Measurements from ENCODE around the gene HOXB4. TPM values are rescaled to one million over a fixed set of nuclear protein-coding genes. Genes with fewer than 3 reads are reported as not detected.
A peak's percentile ranks its signal among the peaks of the same experiment; 100 is the strongest.

Gene HOXB4
- total RNA-seq, 1 donor from 2014 or later: 39.2 TPM

DNA sequence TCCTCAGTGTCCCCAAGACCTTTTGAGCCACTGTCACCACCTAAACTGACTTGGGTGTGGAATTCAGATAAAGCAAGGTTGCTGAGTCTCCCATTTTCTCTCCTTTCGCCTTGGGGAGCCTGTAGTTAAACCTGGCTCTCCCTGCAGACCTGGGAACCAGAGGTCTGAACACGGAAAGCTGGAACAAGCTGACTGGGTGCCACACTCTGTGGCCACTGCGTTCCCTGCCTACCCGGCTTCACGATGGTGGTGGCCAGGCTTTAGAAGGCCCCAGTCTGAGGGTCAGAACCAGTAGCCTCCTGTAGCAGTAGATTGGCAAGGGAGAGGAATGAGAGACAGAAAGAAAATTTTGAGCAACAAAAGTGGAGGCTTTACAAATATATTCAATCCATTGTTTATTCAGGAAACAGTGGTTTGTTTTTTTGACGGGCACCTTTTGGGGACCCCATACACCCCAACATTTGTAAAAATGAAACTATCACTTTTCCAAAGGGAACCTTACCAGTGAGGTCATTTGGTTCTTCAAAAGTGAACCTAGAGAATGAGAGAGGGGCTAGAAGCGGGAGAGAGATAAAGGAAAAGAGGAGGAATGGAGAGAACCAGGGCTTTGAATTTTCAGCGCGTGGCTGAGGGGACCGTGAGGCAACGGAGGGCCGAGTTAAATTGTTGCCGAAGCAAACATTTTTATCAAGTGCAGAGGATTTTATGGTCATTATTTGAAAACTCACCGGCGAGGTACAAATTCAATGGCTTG is 38.7 kb upstream of the HOXB4 start:
- TF ChIP-seq, protein P1, sequence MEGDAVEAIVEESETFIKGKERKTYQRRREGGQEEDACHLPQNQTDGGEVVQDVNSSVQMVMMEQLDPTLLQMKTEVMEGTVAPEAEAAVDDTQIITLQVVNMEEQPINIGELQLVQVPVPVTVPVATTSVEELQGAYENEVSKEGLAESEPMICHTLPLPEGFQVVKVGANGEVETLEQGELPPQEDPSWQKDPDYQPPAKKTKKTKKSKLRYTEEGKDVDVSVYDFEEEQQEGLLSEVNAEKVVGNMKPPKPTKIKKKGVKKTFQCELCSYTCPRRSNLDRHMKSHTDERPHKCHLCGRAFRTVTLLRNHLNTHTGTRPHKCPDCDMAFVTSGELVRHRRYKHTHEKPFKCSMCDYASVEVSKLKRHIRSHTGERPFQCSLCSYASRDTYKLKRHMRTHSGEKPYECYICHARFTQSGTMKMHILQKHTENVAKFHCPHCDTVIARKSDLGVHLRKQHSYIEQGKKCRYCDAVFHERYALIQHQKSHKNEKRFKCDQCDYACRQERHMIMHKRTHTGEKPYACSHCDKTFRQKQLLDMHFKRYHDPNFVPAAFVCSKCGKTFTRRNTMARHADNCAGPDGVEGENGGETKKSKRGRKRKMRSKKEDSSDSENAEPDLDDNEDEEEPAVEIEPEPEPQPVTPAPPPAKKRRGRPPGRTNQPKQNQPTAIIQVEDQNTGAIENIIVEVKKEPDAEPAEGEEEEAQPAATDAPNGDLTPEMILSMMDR (IDR thresholded peaks at IDR 0.05; ENCODE audit: unreplicated experiment): no peak
- peak overlapping the region; percentile 75 for H3K27ac Mint-ChIP-seq
- peaks cover 12% of the 10 kb centered on the region for H3K36me3 Mint-ChIP-seq
- peaks cover 45% of the 10 kb centered on the region for H3K27me3 Mint-ChIP-seq (ENCODE audit: low read depth)
- peaks cover 69% of the 10 kb centered on the region for H3K4me1 Mint-ChIP-seq
- no peak for DNase-seq (ENCODE audit: low spot score in 2 of 2, unreplicated experiment in 2 of 2)
- H3K9me3 Mint-ChIP-seq: no peaks in the 10 kb centered on the region
- peak overlapping the region; percentile 69 for H3K4me3 Mint-ChIP-seq

DNA sequence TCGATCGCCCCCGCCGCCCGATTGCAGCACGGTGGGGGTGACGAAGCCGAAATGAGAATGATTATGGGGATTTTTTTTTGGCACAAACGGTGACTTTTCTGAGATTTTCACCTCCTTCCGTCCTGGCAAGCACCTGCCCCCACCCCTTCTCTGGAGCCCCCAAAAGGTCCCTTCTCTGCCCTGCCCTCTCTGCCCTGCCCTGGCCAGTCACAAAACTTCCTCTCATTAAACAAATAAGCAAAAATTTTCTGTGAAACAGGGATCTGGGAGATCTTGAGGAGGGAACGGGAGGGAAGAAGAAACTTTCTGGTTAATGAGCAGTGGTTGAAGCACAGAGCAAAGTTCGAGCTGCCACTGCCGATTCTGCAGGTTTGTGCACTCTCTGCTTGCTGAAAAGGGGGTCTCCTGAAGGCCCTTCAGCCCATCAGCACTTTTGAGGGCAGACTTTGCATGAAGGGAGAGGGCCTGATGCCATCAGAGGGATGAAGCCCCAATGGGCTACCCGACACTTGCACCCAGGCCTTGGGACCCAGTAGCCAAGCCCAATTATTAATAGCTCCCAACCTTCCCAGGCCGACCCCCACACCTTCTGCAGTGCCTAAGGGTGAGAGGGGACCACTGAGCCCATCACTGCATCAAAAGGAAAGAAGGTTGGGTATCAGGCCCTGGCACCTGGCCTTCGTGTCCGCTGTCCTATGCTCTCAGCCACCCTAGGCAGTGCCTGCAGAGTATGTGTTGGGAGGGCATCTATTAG is 38.0 kb upstream of the HOXB4 start:
- TF ChIP-seq, protein P1 (IDR thresholded peaks at IDR 0.05; ENCODE audit: unreplicated experiment): no peak
- Mint-ChIP-seq H3K27me3 (ENCODE audit: low read depth) (peaks cover 37% of the 10 kb centered on the region), H3K4me1 (peaks cover 69% of the 10 kb centered on the region), H3K36me3 (peaks cover 7% of the 10 kb centered on the region), H3K27ac (peak overlapping the region; percentile 99), H3K4me3 (peak overlapping the region; percentile 91), H3K9me3 (no peaks in the 10 kb centered on the region)
- DNase-seq (ENCODE audit: low spot score in 2 of 2, unreplicated experiment in 2 of 2): no peak

DNA sequence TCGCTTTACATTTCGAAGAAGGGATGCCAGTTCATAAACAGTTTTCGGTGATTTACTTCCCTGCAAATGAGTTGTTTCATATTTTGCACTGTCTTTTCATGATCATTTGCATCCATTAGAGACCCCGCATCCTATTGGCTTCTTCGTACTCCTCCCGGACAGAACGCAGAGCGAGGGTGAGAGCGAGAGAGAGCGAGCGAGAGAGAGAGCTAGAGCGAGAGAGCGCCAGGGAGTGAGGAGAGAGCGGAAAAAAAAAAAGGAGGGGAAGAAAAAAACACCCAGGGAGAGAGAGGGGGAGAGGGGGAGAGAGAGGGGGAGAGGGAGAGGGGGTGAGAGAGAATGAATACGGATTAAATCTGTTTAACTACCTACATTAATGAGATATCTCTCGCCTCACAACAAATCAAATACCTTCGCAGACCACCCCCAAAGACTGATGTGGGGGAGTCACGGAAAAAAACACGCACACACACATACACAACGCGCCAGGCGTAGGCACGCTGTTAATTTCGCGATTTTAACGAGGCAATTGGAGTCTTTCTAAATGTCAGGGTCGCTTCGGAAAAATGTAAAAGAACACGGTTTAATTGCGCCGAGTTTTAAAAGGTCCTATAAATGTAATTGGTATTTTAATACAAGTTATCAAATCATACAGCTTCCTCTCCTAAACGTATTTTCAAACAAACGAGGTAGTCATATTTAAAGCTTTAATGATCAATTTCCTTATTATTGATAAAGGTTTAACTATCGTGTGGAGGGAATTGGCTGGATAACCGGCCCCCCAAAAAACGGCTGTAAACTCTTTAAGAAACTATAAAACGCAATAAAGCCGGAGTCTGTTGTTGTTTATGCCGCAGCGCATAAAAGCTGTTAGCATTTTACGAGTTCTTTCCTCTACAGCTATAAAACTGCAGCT is 37.2 kb upstream of the HOXB4 start, which contains the start of gene HOXB8:
Gene HOXB8 (minus strand): TSS at position 246 of the 916 bp plus-strand sequence. CDS start 588 bp downstream, outside the sequence.
- Mint-ChIP-seq H3K27ac (peak within 1 kb of the TSS; percentile 99), H3K4me1 (peaks cover 64% of the 10 kb centered on the region), H3K27me3 (ENCODE audit: low read depth) (peaks cover 29% of the 10 kb centered on the region), H3K4me3 (peak within 1 kb of the TSS; percentile 91), H3K9me3 (no peaks in the 10 kb centered on the region), H3K36me3 (peaks cover 4% of the 10 kb centered on the region)
- TF ChIP-seq, protein P1 (IDR thresholded peaks at IDR 0.05; ENCODE audit: unreplicated experiment): no peak
- no peak for DNase-seq (ENCODE audit: low spot score in 2 of 2, unreplicated experiment in 2 of 2)

DNA sequence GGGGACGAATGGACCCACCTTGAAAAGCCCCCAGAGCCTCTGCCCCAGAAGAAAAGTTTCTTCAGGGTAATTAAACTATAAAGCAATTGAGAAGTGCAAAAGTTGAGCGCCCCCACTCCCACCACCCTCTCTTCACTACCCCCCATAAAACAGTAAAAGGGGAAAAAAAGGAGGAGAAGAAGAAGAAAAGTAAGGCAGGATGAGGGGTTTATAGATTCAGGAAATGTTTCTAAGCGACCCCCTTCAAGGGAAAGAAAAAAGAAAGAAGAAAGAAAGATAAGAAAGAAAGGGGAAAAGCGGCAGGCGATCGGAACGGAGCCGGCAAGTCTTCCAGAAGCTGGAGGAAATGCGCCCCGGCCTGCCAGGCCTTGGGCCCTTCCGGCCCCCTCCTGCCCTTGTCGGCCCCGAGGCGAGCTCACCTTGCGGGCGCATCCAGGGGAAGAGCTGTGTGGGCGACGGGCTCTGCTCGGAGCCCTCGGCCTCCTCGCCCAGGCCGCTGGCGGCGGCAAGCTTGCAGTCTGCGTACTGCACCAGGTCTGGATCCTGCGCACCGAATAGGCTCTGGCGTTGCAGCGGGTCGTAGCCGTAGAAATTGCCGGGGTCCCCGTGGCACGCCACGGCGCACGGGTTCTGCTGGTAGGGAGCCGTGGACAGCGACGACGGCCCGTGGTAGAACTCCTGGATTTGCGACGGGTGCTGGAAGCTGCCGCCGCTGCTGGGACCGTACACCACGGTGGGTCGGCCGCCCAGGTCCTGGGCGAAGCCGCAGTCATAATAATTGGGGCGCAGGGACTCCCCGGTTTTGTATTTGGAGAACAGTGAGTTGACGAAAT is 35.9 kb upstream of the HOXB4 start:
- H3K9me3 Mint-ChIP-seq: no peaks in the 10 kb centered on the region
- H3K4me3 Mint-ChIP-seq: peak overlapping the region; percentile 91
- peaks cover 63% of the 10 kb centered on the region for H3K4me1 Mint-ChIP-seq
- DNase-seq (ENCODE audit: low spot score in 2 of 2, unreplicated experiment in 2 of 2): no peak
- TF ChIP-seq, protein P1 (IDR thresholded peaks at IDR 0.05; ENCODE audit: unreplicated experiment): no peak
- H3K27me3 Mint-ChIP-seq (ENCODE audit: low read depth): peaks cover 21% of the 10 kb centered on the region
- peak overlapping the region; percentile 99 for H3K27ac Mint-ChIP-seq
- H3K36me3 Mint-ChIP-seq: peaks cover 4% of the 10 kb centered on the region
